ENCODE data around the gene DLG1. TPM values are rescaled to one million over a fixed set of nuclear protein-coding genes. Genes with fewer than 3 reads are reported as not detected.

The DLG1 gene
- total RNA-seq, 4 donors from 2014 or later, result 49.6 to 78.9 (median 76.2) TPM

DNA sequence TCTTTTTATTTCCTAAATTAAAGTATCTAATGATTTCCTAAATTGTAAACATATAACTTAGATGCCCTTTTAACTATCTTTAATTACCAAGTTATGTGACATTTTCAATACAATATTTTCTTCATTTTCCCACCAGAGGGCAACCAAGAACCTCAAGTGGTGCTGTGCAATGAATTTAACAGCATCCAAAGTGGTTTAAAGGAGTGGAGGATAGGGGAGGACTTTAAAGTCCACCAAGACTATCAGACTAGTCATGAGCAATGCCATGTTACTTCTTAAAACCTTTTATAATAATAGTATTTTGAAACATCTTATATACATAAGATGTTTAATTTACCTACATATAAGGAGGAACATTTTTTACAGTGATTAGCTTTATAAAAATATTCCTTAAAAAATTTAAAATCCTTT lies 74.4 kb downstream of the DLG1 start:
- TF ChIP-seq, protein P1, sequence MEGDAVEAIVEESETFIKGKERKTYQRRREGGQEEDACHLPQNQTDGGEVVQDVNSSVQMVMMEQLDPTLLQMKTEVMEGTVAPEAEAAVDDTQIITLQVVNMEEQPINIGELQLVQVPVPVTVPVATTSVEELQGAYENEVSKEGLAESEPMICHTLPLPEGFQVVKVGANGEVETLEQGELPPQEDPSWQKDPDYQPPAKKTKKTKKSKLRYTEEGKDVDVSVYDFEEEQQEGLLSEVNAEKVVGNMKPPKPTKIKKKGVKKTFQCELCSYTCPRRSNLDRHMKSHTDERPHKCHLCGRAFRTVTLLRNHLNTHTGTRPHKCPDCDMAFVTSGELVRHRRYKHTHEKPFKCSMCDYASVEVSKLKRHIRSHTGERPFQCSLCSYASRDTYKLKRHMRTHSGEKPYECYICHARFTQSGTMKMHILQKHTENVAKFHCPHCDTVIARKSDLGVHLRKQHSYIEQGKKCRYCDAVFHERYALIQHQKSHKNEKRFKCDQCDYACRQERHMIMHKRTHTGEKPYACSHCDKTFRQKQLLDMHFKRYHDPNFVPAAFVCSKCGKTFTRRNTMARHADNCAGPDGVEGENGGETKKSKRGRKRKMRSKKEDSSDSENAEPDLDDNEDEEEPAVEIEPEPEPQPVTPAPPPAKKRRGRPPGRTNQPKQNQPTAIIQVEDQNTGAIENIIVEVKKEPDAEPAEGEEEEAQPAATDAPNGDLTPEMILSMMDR (IDR thresholded peaks at IDR 0.05; ENCODE audit: low read depth), result no peak

DNA sequence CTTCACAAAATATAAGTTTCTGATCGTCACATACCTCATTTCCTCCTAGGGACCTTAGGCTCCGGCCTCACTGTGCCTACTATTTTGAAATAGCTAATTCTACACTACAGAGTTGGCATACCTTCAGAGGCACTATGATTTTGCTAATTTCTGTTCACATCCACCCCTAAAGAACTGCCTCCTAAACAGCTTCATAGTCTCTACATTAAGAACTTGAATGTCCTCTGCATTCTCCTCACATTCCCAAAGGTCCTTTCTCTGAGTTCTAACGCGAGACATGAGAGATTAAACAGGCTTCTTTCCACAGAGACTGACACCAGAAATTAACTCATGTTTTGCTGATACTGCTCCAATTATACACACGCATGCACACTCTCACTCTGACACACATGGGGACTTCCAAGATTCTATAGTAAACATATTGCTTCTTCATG lies 75.5 kb downstream of the DLG1 start:
- TF ChIP-seq, protein P1 (IDR thresholded peaks at IDR 0.05; ENCODE audit: low read depth), result no peak

DNA sequence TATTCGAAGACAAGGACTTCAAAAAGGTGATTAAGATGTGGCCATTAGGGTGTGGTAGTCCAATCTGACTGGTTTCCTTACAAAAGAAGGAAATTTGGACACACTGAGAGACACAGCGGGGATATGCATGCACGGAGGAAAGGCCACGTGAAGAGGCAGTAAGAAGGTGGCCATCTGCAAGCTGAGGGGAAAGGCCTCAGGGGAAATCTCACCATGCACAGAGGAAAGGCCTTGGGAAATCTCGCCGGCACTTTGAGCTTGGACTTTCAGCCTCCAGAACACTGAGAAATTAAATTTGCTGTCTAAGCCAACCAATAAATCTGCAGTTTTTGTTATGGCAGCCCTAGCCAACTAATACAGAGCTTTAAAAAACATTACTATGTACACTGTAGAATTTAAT lies 78.8 kb downstream of the DLG1 start:
- TF ChIP-seq, protein P1 (IDR thresholded peaks at IDR 0.05; ENCODE audit: low read depth), result no peak

DNA sequence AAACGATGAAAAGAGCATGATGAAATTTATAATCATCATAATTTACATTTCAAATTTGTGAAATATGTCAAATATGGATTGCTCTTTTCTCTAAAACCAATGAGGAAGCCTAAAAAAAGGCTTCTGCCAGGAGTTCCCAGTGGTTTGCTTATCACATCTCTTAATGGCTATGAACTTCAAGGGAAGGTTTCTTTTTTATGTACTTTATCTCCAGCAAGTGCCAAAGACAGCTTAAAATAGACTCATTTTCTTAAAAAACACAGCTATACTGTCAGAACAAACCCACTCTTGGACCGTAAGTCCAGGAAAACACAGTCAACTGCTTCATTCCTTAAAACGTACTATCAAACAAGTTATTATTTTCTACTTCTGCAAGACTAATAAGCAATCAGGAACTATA lies 80.2 kb downstream of the DLG1 start:
- TF ChIP-seq, protein P1 (IDR thresholded peaks at IDR 0.05; ENCODE audit: low read depth), result no peak

DNA sequence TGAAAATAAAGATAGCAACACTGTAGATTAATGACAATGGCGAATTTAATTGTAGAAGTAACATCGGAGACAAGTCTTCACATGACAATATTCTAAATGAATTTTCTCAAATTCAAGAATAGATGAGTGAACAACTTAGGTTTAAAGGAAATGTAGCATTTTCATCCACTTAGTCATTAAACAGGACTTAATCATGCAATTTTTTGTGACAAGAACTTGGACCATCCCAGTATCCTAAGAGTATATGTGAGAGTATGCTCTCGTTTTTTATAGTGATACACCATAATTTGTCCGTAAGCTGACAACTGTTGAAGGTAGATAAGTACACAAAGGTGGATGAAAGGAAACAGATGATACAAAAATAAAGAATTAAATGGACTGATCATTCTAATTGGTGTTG lies 81.5 kb downstream of the DLG1 start:
- TF ChIP-seq, protein P1 (IDR thresholded peaks at IDR 0.05; ENCODE audit: low read depth), result no peak

DNA sequence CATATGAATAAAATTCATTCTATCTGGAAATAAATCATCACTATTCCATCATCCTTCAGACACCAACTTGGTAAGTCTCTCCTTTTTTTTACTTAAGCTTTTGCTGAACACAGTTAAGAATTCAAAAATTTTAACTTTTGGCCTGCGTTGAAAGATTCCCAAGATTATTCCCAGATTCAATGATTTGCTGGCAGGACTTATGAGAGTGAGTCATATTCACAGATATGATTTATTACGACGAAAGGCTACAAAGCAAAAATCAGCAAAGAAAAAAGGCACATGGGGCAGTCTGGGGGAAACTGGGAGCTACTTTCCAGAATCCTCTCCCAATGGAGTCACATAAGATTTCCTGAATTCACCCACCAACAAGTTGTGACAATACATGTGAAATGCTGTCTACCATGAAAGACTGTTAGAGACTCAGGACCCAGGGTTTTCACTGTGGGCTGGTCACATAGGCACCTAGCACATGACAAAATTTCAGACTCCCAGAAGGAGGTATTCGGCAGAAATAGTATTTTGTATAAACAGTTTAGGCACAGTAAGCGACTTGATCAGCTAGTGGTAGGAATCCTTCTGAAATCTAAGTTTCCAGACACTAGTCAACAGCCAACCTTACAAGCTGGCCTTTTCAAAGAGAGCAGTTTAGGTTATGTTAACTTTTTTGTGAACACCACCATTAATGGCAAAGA lies 82.1 kb downstream of the DLG1 start:
- TF ChIP-seq, protein P1 (IDR thresholded peaks at IDR 0.05; ENCODE audit: low read depth), result no peak

DNA sequence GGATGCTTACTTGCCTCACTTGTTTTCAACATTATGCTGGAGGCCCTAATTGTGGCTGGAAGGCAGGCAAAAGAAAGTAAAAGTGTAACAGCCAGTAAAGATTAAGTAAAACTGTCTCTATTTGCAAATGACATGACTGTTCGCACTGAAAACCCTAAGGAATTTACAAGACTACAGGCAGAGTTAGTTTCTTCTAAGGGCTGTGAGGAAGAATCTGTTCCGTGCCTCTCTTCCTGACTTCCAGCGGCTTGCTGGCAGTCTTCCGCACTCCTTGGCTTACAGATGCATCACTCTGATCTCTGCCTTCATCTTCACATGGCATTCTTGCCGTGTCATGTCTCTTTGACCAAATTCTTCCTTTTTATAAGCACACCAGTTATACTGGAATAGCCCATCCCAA lies 86.1 kb downstream of the DLG1 start:
- TF ChIP-seq, protein P1 (IDR thresholded peaks at IDR 0.05; ENCODE audit: low read depth), result no peak

All from subcutaneous adipose tissue (tissue), 4 donors.